ENCODE data around the gene MPO.

DNA sequence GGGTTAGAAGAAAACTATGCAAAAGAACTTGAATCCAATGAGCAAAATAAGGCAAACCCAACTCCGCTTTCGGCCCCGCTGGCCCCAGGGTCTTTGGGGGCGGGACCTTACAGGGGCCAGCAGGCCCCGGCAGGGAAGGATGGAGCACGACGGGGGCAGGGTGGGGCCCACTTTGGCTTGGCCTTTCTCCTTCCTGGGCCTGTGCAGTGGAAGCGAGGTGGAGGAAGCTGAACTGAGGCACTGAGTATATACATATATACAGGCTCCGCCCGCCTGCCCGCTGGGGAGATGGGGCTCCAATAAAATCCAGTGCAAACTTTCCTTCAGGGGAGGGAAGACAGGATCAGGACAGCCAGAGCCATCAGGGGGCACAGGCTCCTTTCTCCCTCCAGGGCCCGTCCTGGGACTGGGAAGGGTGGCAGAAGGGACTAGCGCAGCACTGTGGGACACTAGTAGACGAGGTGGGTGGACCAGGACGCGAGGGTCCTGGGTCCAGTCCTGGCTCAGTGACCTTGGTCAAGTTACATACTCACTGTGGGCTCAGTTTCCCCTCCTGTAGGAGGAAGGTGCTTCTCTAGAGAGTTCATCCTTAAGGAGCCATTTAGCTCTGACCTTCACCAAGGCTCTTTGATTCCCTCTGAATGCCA is 20.9 kb upstream of the MPO start:
- no peak for TF ChIP-seq POLR2A (IDR thresholded peaks at IDR 0.05)
- TF ChIP-seq, protein P1, sequence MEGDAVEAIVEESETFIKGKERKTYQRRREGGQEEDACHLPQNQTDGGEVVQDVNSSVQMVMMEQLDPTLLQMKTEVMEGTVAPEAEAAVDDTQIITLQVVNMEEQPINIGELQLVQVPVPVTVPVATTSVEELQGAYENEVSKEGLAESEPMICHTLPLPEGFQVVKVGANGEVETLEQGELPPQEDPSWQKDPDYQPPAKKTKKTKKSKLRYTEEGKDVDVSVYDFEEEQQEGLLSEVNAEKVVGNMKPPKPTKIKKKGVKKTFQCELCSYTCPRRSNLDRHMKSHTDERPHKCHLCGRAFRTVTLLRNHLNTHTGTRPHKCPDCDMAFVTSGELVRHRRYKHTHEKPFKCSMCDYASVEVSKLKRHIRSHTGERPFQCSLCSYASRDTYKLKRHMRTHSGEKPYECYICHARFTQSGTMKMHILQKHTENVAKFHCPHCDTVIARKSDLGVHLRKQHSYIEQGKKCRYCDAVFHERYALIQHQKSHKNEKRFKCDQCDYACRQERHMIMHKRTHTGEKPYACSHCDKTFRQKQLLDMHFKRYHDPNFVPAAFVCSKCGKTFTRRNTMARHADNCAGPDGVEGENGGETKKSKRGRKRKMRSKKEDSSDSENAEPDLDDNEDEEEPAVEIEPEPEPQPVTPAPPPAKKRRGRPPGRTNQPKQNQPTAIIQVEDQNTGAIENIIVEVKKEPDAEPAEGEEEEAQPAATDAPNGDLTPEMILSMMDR (IDR thresholded peaks at IDR 0.05): no peak

All from thyroid gland (tissue), 4 donors.